Stimulated activated CD4-positive, alpha-beta T cell treated with anti-CD3 and anti-CD28 coated beads, TNF-alpha, amount 100 ng/mL, for 4 hours (primary cell): ENCODE results near the gene ATAD2B.

Source experiments
- DNase-seq, 3 experiments: peaks; one replicate each; pipeline ENCODE4 v3.0.0-alpha.2; 2020; ENCODE audit warnings: low read depth in 3 of 3

Gene ATAD2B

DNA sequence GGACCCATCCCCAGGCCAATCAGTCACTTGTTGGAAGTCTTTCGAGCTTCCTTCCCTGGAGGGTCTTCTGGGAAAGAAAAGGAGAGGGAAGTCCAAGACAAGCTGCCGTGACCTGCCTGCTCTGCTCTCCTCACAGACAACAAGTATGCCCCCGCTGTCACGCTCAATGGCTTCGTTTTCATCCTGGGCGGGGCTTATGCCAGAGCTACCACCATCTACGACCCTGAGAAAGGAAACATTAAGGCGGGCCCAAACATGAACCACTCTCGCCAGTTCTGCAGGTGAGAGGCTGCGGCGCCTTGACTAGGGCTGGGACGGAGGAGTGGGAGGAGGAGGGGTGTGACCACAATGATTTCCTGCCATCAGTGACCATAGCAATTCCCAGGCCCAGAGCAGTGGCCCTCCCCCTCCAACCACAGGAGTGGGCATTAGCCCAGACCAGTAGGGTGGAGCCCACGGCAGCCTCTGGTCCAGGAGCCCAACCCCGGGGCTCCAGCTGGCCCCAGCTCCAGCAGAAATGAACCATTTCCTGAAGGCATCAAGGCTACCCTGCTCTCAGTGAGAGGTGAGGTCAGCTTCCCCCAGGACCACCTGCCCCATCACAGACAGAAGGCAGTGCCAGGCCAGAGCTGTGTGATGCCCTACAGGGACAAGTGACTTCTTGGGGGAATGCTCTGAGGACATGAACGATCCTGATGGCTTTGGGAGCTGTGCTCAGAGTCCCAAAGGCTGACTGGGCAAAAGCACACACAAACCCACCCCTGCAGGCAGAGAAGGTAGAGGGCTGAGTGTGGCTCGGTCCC is 223.1 kb downstream of the ATAD2B start:
- no peak for DNase-seq

GRCh38 chr2:23703037-23703582 is 223.8 kb downstream of the ATAD2B start:
- DNase-seq, result no peak

- DNase-seq, result no peak
Measured at GRCh38 chr2:23700627-23701026, 226.3 kb downstream of the ATAD2B start.

DNA sequence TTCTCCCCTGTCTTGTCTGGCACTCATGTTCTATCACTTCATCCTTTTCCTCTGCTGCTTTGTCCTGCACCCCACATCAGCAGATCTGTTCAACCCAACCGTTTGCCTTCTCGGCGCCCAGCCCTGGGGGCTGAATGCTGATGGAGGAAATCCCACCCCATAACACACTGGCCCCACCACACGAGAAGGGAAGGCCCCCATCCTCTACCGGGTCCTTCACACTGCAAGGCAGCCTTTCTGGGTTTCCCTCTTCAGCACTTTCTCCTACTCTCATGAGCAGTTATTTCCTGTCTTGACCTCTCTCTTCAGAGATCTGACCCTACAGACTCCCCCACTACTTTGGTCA is 227.4 kb downstream of the ATAD2B start:
- DNase-seq, result no peak

- no peak for DNase-seq
Measured at GRCh38 chr2:23698721-23699579, 228.0 kb downstream of the ATAD2B start.
